Frontal cortex (tissue), 4 donors: ENCODE data around the gene PTPRK. TPM values are rescaled to one million over a fixed set of nuclear protein-coding genes. Genes with fewer than 3 reads are reported as not detected.
A peak's percentile ranks its signal among the peaks of the same experiment; 100 is the strongest.

Experiments used
- DNase-seq, 2 donors: peaks; one replicate each; pipeline ENCODE4 v3.0.0; 2012; ENCODE audit warnings: low spot score in 2 of 2
- FAIRE-seq: peaks from 2 replicates; lab custom pipeline; 2012; peaks lifted over from hg19 to GRCh38; lab: Jason Lieb, UNC
- total RNA-seq: library from RNA; depleted of rRNA; stranded (reverse); fragments of >200 nt; gene quantifications from one replicate; pipeline ENCODE4 v1.2.3, GENCODE V29; 2014
- donor health status: control.
- donor health status: control.
- donor health status: control.

The PTPRK gene
- total RNA-seq, 1 donor from 2014 or later = 179 TPM

- DNase-seq = no peak
- no peak for FAIRE-seq
Observed at GRCh38 chr6:128323011-128323410, 197.4 kb downstream of the PTPRK start.

- FAIRE-seq = peak; percentile 6
- DNase-seq = no peak
Observed at GRCh38 chr6:128319946-128320345, 200.5 kb downstream of the PTPRK start.

DNA sequence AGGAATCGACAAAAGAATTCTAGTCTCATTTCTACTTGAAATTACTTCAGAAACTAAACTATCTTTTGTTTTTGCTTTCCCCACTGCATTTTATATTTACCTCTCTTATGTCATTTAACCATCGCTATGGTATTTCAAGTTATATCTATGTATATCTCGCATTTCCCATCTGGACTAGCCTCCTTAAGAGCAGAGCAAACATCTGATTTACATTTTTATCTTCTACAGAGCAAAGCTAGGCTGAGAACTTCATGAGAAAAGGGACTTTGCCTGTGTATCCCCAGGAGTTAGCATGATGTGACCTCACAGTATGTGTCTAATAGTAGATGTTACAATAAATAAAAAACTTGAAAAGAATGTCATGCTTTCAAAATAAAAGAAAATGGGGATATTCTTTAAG lies 201.2 kb downstream of the PTPRK start:
- FAIRE-seq (no peak), DNase-seq (no peak)

GRCh38 chr6:128316258-128316929 lies 204.0 kb downstream of the PTPRK start:
- FAIRE-seq (no peak), DNase-seq (no peak)

GRCh38 chr6:128314190-128314589 lies 206.2 kb downstream of the PTPRK start:
- DNase-seq (no peak), FAIRE-seq (no peak)

DNA sequence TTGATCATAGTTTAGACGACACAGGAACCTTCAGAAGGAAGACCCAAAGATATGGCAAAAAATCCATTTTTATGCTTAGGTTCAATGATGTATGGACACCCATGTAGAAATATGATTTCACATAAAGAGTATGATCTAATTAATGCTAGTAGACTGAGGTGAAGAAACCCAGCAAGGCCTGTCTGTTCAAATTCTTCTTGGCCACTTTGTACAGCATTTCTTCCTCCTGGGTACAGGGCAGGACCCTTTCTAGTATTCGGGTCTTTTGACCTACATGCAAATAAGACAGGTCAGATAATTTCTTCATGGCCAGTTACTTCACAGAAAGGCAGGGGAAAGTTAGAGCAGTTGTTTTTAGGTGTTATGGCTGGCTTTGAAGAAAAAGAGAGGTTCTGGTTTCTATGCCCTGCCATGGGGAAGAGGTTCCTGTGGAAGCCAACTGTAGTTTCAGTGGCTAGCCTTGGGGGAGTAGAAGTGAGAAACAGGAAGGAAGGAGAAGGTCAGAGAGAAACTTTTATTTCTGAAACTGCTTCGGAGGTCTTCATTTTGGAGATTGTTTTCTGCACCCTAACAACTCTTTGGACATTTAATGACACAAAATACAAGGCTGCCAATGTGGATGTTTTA lies 208.3 kb downstream of the PTPRK start:
- DNase-seq = no peak
- no peak for FAIRE-seq

DNA sequence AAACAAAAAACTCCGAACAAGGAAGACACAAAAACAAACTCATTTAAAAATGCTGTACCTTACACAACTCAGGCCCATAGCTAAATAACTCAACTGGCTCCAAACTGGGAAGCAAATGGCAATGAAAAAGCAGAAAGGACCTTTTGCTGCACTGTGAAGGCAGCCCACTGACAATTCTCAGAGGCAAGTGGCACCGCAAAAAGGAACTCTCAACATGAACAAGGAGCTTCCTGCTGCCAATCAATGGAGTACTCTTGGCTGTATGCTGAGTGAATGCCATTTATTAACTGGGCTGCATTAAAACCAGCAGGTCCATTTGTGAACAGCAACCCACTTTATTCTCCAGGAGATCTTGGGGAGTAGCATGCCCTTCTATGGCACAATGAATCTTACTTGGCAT lies 209.9 kb downstream of the PTPRK start:
- DNase-seq (no peak), FAIRE-seq (no peak)

DNA sequence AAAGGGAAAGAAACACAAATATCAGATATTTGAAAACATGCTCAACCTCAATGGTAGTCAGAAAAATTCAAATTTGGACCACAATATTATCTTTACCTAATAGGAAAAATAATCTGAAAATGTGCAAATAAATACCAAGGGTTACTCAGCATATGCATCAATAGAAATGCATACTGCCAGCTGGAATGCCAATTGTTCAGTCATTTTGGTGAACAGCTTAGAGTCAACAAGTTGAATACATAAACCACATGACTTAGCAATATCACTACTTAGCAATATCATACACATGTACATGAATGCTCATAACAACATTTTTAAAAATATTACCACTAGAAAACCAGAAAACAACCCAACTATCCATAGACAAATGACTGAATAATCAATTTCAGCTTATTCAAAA lies 212.7 kb downstream of the PTPRK start:
- no peak for FAIRE-seq
- DNase-seq = no peak

GRCh38 chr6:128305976-128306375 lies 214.4 kb downstream of the PTPRK start:
- DNase-seq (no peak), FAIRE-seq (no peak)

DNA sequence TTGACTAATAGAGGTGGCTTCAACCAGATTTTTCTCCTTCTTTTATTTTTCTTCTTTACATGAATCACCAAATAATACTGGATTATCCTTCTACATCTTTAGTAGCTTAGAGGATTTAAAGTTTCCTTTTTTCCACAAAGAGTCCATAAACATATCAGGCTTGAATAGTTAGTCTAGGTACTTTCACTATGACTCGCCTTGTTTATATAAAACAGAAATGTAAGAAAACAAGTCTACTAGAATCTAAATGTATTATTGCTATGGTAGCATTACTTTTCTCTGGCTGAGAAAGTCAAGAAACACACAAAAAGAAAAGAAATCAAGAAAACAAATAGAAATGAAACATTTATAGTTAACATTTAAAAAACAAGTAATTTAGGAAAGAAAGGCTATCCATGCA lies 215.2 kb downstream of the PTPRK start:
- no peak for FAIRE-seq
- DNase-seq = no peak

- DNase-seq (no peak), FAIRE-seq (no peak)
Observed at GRCh38 chr6:128303870-128304269, 216.5 kb downstream of the PTPRK start.

DNA sequence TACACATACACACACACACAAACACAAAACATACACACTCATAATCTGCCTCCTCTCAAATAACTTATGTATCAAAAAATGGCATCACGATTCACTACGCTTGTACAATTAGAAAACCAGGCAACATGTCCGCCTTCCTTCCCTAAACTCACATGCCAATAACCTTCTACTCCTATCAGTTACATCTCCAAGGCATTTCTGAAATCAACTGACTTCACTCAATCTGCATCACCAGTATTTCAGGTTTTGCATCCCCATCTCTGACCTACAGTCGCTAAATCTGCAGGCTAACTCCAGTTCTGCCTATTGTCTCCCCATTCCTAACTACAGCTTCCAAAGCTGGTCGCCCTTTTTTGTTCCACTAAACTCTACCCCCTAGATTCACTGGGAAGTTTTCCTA lies 217.5 kb downstream of the PTPRK start:
- DNase-seq (no peak), FAIRE-seq (no peak)

- FAIRE-seq (no peak), DNase-seq (no peak)
Observed at GRCh38 chr6:128295670-128296069, 224.7 kb downstream of the PTPRK start.

GRCh38 chr6:128290221-128290620 lies 230.2 kb downstream of the PTPRK start:
- FAIRE-seq (no peak), DNase-seq (no peak)

DNA sequence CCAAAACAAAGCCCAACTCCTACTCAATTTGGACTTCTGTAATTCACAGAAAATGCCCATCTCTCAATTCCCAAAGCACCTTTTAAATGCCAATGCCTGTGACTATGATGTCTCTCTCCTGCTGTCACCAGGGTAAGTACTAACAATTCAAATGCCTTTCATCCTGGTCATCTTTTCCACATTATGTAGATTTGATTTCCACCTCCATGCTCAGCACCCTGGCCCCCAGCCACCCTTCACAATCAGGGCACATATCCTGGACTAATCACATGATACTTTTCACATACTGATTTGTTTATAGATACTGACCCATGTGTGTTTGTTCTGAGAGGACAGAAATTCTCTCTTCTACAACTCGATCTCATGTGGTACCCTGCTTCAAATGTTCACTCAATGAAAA lies 236.3 kb downstream of the PTPRK start:
- no peak for DNase-seq

GRCh38 chr6:128282961-128283360 lies 237.4 kb downstream of the PTPRK start:
- DNase-seq (no peak), FAIRE-seq (no peak)

More for the DNA sequence above, 236.3 kb downstream of the PTPRK start:
- FAIRE-seq = no peak

DNA sequence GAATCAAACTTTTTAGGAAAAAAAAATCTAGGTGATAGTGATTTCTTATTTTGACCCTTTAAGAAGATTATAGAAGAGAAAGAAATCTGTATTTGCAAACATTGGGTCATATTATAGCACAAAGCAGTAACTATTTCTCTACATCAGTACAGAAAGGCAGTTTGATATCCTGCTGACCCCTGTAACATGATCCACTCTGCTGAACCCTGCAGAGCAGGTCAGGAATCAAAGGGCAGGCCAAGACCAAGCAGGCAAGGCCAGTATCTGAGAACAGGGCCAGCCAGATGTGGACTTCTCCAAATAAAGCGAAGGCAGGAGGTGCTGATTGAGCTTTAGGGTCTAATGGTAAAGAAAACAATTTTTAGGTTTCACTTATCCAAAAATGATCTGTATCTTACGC lies 239.4 kb downstream of the PTPRK start:
- DNase-seq = no peak
- no peak for FAIRE-seq

- DNase-seq (no peak), FAIRE-seq (no peak)
Observed at GRCh38 chr6:128280066-128280465, 240.3 kb downstream of the PTPRK start.

- FAIRE-seq = no peak
- no peak for DNase-seq
Observed at GRCh38 chr6:128278836-128279235, 241.6 kb downstream of the PTPRK start.

- DNase-seq = no peak
- no peak for FAIRE-seq
Observed at GRCh38 chr6:128277379-128277778, 243.0 kb downstream of the PTPRK start.

- no peak for FAIRE-seq
- DNase-seq = no peak
Observed at GRCh38 chr6:128276311-128276710, 244.1 kb downstream of the PTPRK start.

GRCh38 chr6:128275681-128276080 lies 244.7 kb downstream of the PTPRK start:
- FAIRE-seq (peak; percentile 39), DNase-seq (no peak)
